Non-pigmented ciliary epithelial cell (primary cell): ENCODE results near the gene CST5.
"Not testable (repeated sequence)": the region's sequence is repeated elsewhere in the genome, so short reads cannot be mapped to it uniquely, and the experiment has no call there.

Experiments
- DNase-seq: peaks from one replicate; pipeline ENCODE4 v3.0.0-alpha.2; 2010; ENCODE audit warnings: low read depth

Gene CST5

GRCh38 chr20:23841693-23842092 is 37.9 kb downstream of the CST5 start:
- DNase-seq = no peak

DNA sequence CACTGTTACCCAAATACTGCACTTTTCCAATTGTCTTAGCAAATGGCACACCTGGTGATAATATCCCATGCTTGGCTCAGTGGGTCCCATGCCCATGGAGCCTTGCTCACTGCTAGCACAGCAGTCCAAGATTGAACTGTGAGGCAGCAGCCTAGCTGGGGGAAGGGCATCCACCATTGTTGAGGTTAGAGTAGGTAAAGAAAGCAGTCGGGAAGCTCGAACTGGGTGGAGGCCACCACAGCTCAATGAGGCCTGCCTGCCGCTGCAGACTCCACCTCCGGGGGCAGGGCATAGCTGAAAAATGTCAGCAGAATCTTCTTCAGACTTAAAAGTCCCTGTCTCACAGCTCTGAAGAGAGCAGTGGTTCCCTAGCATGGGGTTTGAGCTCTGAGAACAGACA is 43.8 kb downstream of the CST5 start:
- DNase-seq = no peak

- no peak for DNase-seq
These were observed 46.6 kb downstream of the CST5 start for GRCh38 chr20:23832775-23833513.

- DNase-seq = not testable (repeated sequence)
These were observed 47.6 kb downstream of the CST5 start for GRCh38 chr20:23831961-23832360.

DNA sequence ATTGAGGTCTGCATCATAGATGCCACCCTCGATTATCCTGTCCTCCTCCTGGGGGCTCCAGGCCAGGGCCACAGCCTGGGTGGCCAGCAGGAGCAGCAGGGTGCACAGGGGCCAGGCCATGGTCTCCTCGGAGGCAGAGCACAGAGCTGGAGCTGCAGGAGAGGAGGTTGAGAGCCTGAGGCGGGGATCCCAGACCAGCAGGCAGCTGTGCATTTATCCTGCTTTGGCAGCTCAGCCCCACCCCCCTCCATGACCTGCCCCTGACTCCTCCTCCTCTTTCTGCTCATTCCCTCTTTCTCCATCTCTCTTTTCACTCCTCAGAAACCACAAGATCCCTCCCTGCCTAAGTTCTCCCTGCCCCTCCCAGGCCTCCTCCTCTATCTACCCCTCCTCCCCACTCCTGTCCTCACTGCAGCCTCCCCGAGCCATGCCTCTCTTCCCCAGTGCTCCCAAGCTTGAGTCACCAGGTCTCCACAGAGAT is 53.0 kb downstream of the CST5 start, which contains the start of gene CST2:
CST2 (minus strand) TSS at position 189 of the 481 bp plus-strand sequence; CDS start at position 120, 69 bp downstream.
- DNase-seq = no peak
